Muscle of back (tissue), 11 donors: Measurements from ENCODE around the gene EFNA2. TPM values are rescaled to one million over a fixed set of nuclear protein-coding genes. Genes with fewer than 3 reads are reported as not detected.

Experiments used
- DNase-seq, 3 donors: peaks; one replicate each; pipeline versions ENCODE4 v3.0.0 to v3.0.0-alpha.2; 2013
- polyA plus RNA-seq, 10 donors: library from polyadenylated mRNA; unstranded; fragments of 120-200 nt; gene quantifications; one replicate each; pipeline ENCODE4 v1.2.1, GENCODE V29; 2013; ENCODE audit not compliant: insufficient read length in 10 of 10

The EFNA2 gene
- polyA plus RNA-seq, 10 donors, result 0.29 to 2.4 (median 1.3) TPM

- DNase-seq, result no peak
Observed at GRCh38 chr19:1270854-1271527, 14.7 kb upstream of the EFNA2 start.

GRCh38 chr19:1271528-1272422 lies 13.9 kb upstream of the EFNA2 start:
- DNase-seq, result no peak

- no peak for DNase-seq
Observed at GRCh38 chr19:1272423-1273262, 13.0 kb upstream of the EFNA2 start.

- no peak for DNase-seq
Observed at GRCh38 chr19:1273263-1274041, 12.2 kb upstream of the EFNA2 start.

GRCh38 chr19:1274081-1274851 lies 11.4 kb upstream of the EFNA2 start:
- no peak for DNase-seq

DNA sequence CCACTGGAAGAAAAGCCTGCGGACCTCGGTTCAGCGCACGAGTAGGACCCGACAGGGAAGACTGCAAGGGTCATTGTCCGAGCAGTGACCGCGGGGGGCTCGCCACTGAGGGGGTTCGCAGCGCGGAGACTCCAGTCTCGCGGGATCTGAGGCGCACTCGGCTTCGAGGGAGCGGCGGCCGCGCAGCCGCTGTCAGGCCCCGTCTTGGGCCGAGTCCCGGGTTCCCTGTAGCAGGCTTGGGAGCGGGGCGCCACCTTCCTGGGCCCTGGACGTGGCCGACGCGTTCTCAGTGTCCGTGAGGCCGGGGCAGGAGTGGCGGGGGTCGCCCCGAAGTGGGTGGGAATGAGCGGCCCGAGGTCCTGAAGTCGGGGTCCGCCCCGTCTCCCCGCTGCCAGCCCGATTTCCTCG lies 10.8 kb upstream of the EFNA2 start:
- no peak for DNase-seq

DNA sequence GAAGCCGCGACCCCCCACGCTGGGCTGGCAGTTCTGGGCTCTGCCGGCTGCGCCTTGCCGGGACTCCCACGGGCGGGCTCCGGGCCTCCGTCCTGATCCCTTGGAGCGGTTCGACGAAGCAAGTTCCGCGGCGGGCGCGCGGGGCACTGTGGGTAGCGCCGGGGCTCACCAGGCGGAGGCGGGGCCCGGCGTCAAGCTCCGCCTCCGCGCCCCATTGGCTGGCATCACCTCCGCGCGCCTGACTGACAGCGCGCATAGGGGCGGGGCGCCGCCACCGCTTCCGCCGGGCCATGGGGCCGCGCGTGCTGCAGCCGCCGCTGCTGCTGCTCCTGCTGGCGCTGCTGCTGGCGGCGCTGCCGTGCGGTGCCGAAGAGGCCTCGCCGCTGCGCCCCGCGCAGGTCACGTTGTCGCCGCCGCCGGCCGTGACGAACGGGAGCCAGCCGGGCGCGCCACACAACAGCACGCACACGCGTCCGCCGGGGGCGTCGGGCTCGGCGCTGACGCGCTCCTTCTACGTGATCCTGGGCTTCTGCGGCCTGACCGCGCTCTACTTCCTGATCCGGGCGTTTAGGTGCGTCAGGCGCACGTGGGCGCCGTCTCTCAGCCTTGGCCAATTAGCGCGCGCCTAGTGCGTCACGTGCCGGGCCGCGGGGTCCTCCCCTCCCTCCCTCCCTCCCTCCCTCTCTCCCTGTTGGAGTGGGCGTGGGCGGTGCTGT lies 10.3 kb upstream of the EFNA2 start, which contains the start of gene FAM174C:
Gene FAM174C (plus strand): TSS at position 271 of the 716 bp plus-strand sequence. CDS start 20 bp downstream, at position 291.
- peak; percentile 96 to 98 (median 97) for DNase-seq

DNA sequence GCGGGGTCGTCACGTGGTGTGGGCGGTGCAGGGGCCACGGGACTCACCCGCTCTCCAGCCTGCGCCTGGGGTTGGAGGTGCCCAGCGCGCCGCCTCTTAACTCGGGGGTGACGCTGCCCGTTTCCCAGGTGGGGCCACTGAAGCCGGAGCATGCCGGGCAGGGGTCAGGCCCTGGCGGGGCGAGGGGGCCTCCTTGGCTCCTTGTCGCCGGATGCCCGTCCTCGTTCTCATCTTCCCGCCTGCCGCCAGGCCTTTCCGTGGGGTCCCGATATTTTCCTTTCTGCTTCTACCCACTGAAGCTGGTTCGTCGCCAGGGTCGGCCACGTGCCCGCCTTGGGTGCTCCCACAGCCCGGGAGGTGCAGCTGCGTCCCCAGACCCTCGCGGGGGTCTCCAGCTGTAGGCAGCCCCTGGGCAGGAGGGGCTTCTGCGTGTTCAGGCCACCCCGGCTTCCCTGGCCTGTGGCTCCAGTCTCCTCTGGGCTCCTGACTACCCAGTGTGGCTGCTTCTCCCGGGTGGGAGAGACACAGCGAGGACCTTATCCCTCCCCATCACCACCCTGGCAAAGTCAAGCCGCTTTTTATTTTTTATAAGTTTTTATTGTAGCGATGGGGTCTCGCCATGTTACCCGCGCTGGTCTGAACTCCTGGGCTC lies 9.6 kb upstream of the EFNA2 start:
- DNase-seq, result no peak

- DNase-seq, result no peak
Observed at GRCh38 chr19:1276628-1277022, 9.0 kb upstream of the EFNA2 start.

DNA sequence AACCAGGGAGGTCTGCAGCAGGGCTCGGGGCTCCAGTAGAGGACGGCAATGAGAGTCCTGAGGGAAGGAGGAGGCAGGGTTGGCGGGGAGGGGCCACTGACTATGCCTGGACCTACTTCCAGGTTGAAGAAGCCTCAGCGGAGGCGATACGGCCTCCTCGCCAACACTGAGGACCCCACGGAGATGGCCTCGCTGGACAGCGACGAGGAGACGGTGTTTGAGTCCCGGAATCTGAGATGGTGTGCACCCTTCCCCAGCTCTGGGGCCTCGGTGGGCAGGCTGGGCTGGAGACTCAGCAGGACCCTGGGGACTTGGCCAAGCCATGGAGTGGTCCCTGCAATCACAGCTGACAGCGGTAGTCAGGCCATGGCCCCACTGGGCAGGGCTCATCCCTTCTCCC lies 8.6 kb upstream of the EFNA2 start:
- DNase-seq, result no peak

- DNase-seq, result no peak
Observed at GRCh38 chr19:1278074-1278473, 7.6 kb upstream of the EFNA2 start.

GRCh38 chr19:1278713-1279660 lies 6.7 kb upstream of the EFNA2 start:
- peak in 1 of 3 donors; percentile 25 for DNase-seq

- peak; percentile 80 to 93 (median 92) for DNase-seq
Observed at GRCh38 chr19:1279782-1280341, 5.8 kb upstream of the EFNA2 start.

GRCh38 chr19:1280636-1281568 lies 4.8 kb upstream of the EFNA2 start:
- no peak for DNase-seq

- no peak for DNase-seq
Observed at GRCh38 chr19:1281569-1282287, 3.9 kb upstream of the EFNA2 start.
